ENCODE results near the gene TMEM11. TPM values are rescaled to one million over a fixed set of nuclear protein-coding genes. Genes with fewer than 3 reads are reported as not detected.

TMEM11 gene
- total and polyA plus RNA-seq, 2 donors (not counting 1 experiment from before 2014, with no cell fraction given), result 21.4 to 25.3 TPM

DNA sequence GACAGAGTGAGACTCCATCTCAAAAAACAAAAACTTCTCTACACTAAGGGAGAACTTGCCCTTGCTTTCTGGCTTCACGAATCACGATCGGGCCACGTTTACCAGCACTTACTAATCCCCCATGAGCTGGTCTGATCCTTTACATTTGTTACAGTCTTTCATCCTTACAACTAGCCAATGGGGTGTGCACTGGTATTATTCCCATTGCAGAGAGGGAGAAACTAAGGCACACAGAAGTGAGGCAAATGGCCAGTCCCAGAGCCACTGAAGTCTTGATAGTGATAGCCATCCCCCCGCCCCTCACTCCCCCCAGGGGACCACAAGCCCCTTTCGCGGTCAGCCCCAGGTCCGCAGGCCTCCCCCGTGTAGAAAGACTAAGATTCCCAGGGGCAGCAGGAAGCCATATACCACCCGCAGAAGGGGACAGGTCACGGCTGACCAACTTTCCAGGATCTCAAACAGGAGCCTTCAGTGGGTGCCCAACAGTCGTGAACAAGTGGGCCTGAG lies 38.4 kb upstream of the TMEM11 start:
- peak overlapping the region; percentile 35 to 90 (median 60) for H3K4me3 ChIP-seq (ENCODE audit: control extremely low read depth in 1 of 5, extremely low read depth in 1 of 5, insufficient read depth in 1 of 5, low read depth in 2 of 5, low read length in 4 of 5)
- H2AFZ ChIP-seq (ENCODE audit: insufficient read depth, low read depth, low read length, poor library complexity, severe bottlenecking), result peak overlapping the region; percentile 46
- H4K20me1 ChIP-seq (ENCODE audit: control insufficient read depth, insufficient read depth, low read length, poor library complexity, severe bottlenecking), result no peaks in the 10 kb centered on the region
- intact Hi-C loops (cut with micrococcal nuclease), result loop anchor here (2.0 kb wide), 1 partner anchor 70 kb away; no protein-coding TSS in a partner anchor
- no peaks in the 10 kb centered on the region for H3K9me3 Mint-ChIP-seq (ENCODE audit: insufficient read depth)
- peak overlapping the region; percentile 22 for H3K27ac Mint-ChIP-seq
- H3K27ac ChIP-seq (ENCODE audit: low read length in 2 of 2), result no peak overlapping the region
- no peaks in the 10 kb centered on the region for H3K9me3 ChIP-seq (ENCODE audit: control extremely low read depth in 1 of 3, control insufficient read depth in 2 of 3, insufficient read depth in 1 of 3, low read length in 2 of 3)
- no peaks in the 10 kb centered on the region for H3K27me3 ChIP-seq (replicated peaks in 1 of 4; ENCODE audit: control extremely low read depth in 1 of 4, control insufficient read depth in 3 of 4, insufficient read depth in 4 of 4, low read length in 3 of 4)
- H3K27me3 Mint-ChIP-seq, result no peaks in the 10 kb centered on the region
- peaks cover 22% of the 10 kb centered on the region for H3K4me1 Mint-ChIP-seq
- ChIA-PET POLR2A (interaction anchor here (1.5 to 2.4 kb wide), 2 partner anchors 36 to 199 kb away, joined by 3 to 9 read pairs; no protein-coding TSS in a partner anchor), CTCF (interaction anchor here (1.0 to 1.6 kb wide), 7 partner anchors 23 to 261 kb away, joined by 3 to 4 read pairs (median 3); no protein-coding TSS in a partner anchor)
- ATAC-seq (ENCODE audit: low read depth), result no peak
- 25% methylated on average over 12 of the region's 12 CpGs for WGBS (ENCODE audit: insufficient coverage)
- no peaks in the 10 kb centered on the region for H3K36me3 ChIP-seq (replicated peaks in 1 of 2; ENCODE audit: control extremely low read depth in 1 of 2, control insufficient read depth in 1 of 2, extremely low read depth in 1 of 2, insufficient read depth in 2 of 2, low read length in 1 of 2)
- peak overlapping the region; percentile 43 for H3K9ac ChIP-seq (ENCODE audit: low read length)
- peak overlapping the region; percentile 84 for H3K4me3 Mint-ChIP-seq
- H3K4me2 ChIP-seq (replicated peaks; ENCODE audit: low read depth, low read length, poor library complexity, severe bottlenecking), result peak overlapping the region; percentile 88
- peaks cover 11 to 24% of the 10 kb centered on the region in 2 donors for H3K4me1 ChIP-seq (ENCODE audit: control insufficient read depth in 2 of 2, insufficient read depth in 2 of 2, low read length in 2 of 2)
- H3K79me2 ChIP-seq (ENCODE audit: control insufficient read depth, insufficient read depth, low read length), result no peaks in the 10 kb centered on the region
- DNase-seq, result peak; percentile 31
- no peak for TF ChIP-seq EZH2 (IDR thresholded peaks at IDR 0.05; ENCODE audit: borderline replicate concordance, insufficient read depth, low read depth, low read length, poor library complexity, severe bottlenecking)
- TF ChIP-seq CTCF (IDR thresholded peaks at IDR 0.05), result no peak

GRCh38 chr17:21251337-21252010 lies 37.5 kb upstream of the TMEM11 start:
- Histone ChIP-seq H3K27me3 (replicated peaks in 1 of 4; ENCODE audit: control extremely low read depth in 1 of 4, control insufficient read depth in 3 of 4, insufficient read depth in 4 of 4, low read length in 3 of 4) (no peaks in the 10 kb centered on the region), H2AFZ (ENCODE audit: insufficient read depth, low read depth, low read length, poor library complexity, severe bottlenecking) (no peak overlapping the region), H3K79me2 (ENCODE audit: control insufficient read depth, insufficient read depth, low read length) (no peaks in the 10 kb centered on the region), H3K4me1 (ENCODE audit: control insufficient read depth in 2 of 2, insufficient read depth in 2 of 2, low read length in 2 of 2) (peaks cover 11 to 24% of the 10 kb centered on the region in 2 donors), H4K20me1 (ENCODE audit: control insufficient read depth, insufficient read depth, low read length, poor library complexity, severe bottlenecking) (no peaks in the 10 kb centered on the region), H3K9me3 (ENCODE audit: control extremely low read depth in 1 of 3, control insufficient read depth in 2 of 3, insufficient read depth in 1 of 3, low read length in 2 of 3) (peaks cover 0 to 2% (median 0%) of the 10 kb centered on the region in 3 donors), H3K36me3 (replicated peaks in 1 of 2; ENCODE audit: control extremely low read depth in 1 of 2, control insufficient read depth in 1 of 2, extremely low read depth in 1 of 2, insufficient read depth in 2 of 2, low read length in 1 of 2) (no peaks in the 10 kb centered on the region), H3K27ac (ENCODE audit: low read length in 2 of 2) (no peak overlapping the region), H3K4me3 (ENCODE audit: control extremely low read depth in 1 of 5, extremely low read depth in 1 of 5, insufficient read depth in 1 of 5, low read depth in 2 of 5, low read length in 4 of 5) (no peak overlapping the region), H3K9ac (ENCODE audit: low read length) (no peak overlapping the region), H3K4me2 (replicated peaks; ENCODE audit: low read depth, low read length, poor library complexity, severe bottlenecking) (no peak overlapping the region)
- TF ChIP-seq CTCF (IDR thresholded peaks at IDR 0.05), result no peak
- no peak for TF ChIP-seq EZH2 (IDR thresholded peaks at IDR 0.05; ENCODE audit: borderline replicate concordance, insufficient read depth, low read depth, low read length, poor library complexity, severe bottlenecking)
- H3K9me3 Mint-ChIP-seq (ENCODE audit: insufficient read depth), result no peaks in the 10 kb centered on the region
- 94% methylated on average over 11 of the region's 15 CpGs for WGBS (ENCODE audit: insufficient coverage)
- ATAC-seq (ENCODE audit: low read depth) (no peak), DNase-seq (no peak)
- peak overlapping the region; percentile 84 for H3K4me3 Mint-ChIP-seq
- H3K4me1 Mint-ChIP-seq, result peaks cover 22% of the 10 kb centered on the region
- CTCF ChIA-PET, result interaction anchor here (0.7 to 1.3 kb wide), 4 partner anchors 13 to 261 kb away, joined by 3 to 9 read pairs (median 4); no protein-coding TSS in a partner anchor
- intact Hi-C loops (cut with micrococcal nuclease), result loop anchor here (2.0 kb wide), 1 partner anchor 71 kb away; no protein-coding TSS in a partner anchor
- H3K27me3 Mint-ChIP-seq, result no peaks in the 10 kb centered on the region
- POLR2A ChIA-PET, result interaction anchor here (2.4 kb wide), 1 partner anchor 37 kb away, joined by 9 read pairs; no protein-coding TSS in a partner anchor
- H3K27ac Mint-ChIP-seq, result no peak overlapping the region
